Measurements from ENCODE around the gene ALDH1L1. TPM values are rescaled to one million over a fixed set of nuclear protein-coding genes. Genes with fewer than 3 reads are reported as not detected.
A peak's percentile ranks its signal among the peaks of the same experiment; 100 is the strongest.

ALDH1L1 gene
- total RNA-seq, 1 experiment from 2014 or later: not detected

DNA sequence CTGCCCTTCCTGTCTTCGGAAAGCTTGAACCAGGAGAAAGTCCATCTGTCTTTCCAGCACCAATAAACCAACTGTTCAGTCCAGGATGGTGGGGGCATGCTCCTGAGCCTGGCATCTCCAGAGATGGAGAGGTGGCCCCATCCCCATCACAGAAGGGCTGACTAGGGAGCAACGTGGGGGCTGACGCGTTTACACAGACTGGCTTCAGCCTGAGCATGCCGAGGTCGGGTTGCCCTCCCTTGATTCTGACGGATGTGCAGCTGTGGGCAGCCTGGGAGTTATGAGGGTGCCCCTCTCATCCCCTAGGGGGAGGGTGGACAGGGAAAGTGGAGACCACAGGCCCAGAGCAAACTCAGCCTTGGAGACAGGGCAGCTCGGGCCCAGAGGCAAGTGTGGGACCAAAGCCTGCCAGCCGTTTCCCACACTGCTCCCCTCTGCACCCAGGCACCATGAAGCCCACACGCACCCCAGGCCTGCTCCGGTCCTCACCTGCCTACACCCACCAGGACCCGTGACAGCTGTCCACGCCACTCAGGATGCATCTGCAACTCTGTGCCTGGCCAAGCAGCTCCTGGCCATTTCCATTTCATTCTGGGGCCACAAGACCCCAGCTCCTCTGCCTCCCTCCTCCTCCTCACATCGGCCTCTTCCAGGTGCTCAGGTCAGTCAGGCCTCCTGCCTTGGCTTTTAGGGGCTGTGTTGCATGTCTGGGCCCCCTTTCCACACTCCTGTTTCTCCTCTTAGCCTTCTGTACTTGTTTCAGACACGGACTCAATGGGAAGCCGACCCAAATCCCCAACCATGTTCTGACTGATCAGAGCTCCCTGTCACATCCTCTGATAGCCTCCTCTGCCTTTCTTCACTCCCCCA, 48.3 kb downstream of the ALDH1L1 start:
- no peak overlapping the region for H3K4me3 ChIP-seq
- peak in 1 of 2 experiments; percentile 31 for DNase-seq (ENCODE audit: low read depth in 1 of 2, low spot score in 2 of 2)
- H3K27me3 ChIP-seq (replicated peaks): no peaks in the 10 kb centered on the region
- H3K36me3 ChIP-seq: no peaks in the 10 kb centered on the region
- H3K9me3 ChIP-seq (replicated peaks): no peaks in the 10 kb centered on the region
- no peaks in the 10 kb centered on the region for H3K4me1 ChIP-seq (replicated peaks)
- H3K27ac ChIP-seq: no peak overlapping the region

DNA sequence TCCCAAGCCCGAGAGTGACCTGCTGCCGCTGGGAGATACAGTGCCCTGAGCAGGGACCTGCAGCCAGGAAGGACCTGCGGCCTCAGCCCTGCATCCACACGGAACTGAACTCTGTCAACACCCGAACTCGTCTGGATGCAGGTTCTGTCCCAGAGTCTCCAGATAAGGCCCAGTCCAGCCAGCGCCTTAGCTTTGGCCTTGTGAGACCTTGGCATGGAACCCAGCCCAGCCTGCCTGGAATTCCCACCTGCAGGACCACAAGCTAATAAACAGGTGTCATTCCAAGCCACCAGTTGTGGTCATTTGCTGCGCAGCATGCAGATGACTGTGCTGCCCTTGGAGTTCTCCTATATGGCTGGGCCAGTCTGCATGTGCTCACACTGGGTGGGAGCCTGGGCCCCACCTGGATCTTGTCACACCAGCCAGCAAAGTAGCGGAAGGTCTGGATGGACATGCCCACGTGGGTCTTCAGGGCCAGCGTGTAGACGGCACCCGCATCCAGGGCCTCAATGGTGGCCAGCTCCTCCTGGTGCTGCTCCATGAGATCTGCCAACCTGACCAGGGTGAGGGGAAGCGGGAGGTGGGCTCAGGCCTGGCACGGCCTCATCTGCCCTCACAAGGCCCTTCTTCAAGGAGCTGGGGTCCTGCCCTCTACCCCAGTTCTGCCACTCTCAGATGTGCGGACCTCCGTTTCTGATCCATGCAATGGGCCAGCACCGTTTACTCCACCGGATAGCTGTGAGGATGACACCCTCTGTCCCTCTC, 49.2 kb downstream of the ALDH1L1 start:
- no peak overlapping the region for H3K27ac ChIP-seq
- H3K9me3 ChIP-seq (replicated peaks): no peaks in the 10 kb centered on the region
- H3K36me3 ChIP-seq: no peaks in the 10 kb centered on the region
- H3K4me1 ChIP-seq (replicated peaks): no peaks in the 10 kb centered on the region
- peak in 1 of 2 experiments; percentile 31 for DNase-seq (ENCODE audit: low read depth in 1 of 2, low spot score in 2 of 2)
- H3K27me3 ChIP-seq (replicated peaks): no peaks in the 10 kb centered on the region
- no peak overlapping the region for H3K4me3 ChIP-seq

DNA sequence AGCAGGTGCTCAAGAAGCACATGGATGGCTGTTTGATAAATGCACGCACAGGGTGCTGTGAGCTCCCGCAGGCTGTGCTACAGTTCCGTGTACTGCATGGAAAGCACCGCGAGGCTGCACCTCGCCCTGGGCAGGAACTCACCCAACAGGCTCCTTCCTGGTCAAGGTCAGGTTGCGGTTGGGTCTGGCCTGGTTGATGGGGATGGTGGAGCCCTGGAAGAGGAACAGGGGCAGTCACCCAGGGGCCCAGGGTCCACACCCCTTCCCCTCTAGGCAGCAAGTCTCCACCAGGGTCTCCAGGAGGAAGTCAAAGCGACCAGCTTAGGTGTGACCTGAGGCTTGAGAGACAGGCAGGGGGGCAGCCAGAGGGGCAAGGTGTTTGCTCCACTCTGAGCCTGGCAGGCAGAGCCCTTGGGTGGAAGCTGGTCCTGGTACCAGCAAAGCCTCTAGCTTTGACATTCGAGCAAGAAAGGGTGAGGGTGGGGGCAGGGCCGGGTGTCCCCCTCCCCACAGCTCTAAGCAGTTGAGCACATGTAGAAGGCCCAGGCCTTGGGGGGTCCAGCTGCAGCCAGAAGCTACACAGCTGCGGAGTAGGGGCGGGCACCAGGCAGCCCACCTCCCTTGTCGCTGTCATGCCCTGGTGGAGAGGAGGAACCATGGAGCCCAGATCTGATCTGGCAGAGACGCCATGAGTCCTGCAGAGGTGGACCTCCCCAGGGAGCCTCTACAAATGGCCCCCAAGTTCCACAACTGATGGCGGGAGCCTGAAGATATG, 50.1 kb downstream of the ALDH1L1 start:
- Histone ChIP-seq H3K27me3 (replicated peaks) (no peaks in the 10 kb centered on the region), H3K4me3 (no peak overlapping the region), H3K27ac (no peak overlapping the region), H3K9me3 (replicated peaks) (no peaks in the 10 kb centered on the region), H3K36me3 (no peaks in the 10 kb centered on the region), H3K4me1 (replicated peaks) (no peaks in the 10 kb centered on the region)
- peak in 1 of 2 experiments; percentile 22 for DNase-seq (ENCODE audit: low read depth in 1 of 2, low spot score in 2 of 2)

DNA sequence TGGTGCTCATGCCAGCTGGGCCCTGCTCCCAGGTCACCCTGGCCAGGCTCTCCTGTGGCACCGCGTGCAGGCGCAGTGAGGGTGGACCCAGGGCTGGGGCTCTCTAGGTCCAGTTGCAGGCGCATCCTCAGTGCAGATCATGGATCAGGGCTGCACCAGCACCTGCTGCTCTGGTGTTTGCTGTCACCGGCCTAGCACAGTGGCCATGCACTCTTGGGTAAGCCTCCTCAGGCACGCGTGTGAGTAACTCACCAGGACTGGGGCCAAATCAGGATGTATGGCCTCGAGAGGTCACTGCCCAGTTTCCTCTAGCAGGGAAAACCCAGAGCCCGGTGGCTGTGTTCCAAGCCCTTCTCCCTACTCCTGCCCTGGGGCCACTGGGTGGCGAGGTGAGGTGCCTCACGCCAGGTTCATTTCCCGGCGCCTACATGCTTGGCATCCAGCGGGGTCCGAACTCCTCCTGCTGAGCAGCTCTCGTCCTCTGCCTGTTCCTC, 50.9 kb downstream of the ALDH1L1 start:
- Histone ChIP-seq H3K27ac (no peak overlapping the region), H3K9me3 (replicated peaks) (no peaks in the 10 kb centered on the region), H3K27me3 (replicated peaks) (no peaks in the 10 kb centered on the region), H3K4me1 (replicated peaks) (no peaks in the 10 kb centered on the region), H3K4me3 (no peak overlapping the region), H3K36me3 (no peaks in the 10 kb centered on the region)
- DNase-seq (ENCODE audit: low read depth in 1 of 2, low spot score in 2 of 2): peak in 1 of 2 experiments; percentile 22

DNA sequence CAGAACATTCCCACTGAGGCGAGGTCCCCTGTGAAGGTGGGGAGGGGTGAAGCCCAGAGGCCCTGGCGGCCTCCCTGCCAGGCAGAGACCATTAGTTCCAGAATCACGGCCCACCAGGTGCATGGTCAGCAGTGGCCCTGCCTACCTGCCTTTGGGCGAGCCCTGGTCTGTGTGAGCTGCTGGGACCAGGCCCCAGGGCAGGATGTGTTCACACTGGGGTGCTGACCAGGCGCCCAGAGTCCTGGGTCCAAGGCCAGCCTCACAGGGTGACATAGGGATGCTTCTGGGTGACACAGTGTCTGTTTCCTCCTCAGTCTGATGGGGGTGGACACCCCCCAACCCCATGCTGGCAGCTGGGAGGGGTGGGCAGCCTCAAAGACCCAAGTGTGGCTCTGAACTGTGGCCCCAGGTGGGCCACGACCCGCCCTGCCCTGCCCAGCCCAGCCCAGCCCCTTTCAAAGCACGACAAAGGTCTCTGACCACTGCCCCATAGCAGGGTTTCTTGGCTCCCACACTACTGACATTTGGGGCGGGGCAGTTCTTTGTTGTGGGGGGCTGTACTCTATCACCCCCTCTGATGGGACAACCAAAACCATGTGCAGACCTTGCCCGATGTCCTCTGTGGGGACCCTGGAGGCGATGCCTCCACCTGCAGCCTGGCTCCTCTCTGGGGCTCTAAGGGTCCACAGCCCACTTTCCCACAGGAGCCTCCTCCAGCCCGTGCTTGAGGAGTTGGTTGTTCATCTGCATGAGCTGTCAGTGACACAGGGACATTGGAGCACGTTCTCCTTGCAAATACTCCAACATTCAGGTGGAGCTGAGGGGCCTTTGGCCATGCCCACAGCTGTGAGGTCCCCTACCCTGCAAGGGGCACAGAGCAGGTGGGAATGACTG, 51.6 kb downstream of the ALDH1L1 start:
- DNase-seq (ENCODE audit: low read depth in 1 of 2, low spot score in 2 of 2): peak in 1 of 2 experiments; percentile 12
- H3K9me3 ChIP-seq (replicated peaks): no peaks in the 10 kb centered on the region
- no peaks in the 10 kb centered on the region for H3K27me3 ChIP-seq (replicated peaks)
- no peak overlapping the region for H3K4me3 ChIP-seq
- H3K4me1 ChIP-seq (replicated peaks): no peaks in the 10 kb centered on the region
- H3K27ac ChIP-seq: no peak overlapping the region
- H3K36me3 ChIP-seq: no peaks in the 10 kb centered on the region

DNA sequence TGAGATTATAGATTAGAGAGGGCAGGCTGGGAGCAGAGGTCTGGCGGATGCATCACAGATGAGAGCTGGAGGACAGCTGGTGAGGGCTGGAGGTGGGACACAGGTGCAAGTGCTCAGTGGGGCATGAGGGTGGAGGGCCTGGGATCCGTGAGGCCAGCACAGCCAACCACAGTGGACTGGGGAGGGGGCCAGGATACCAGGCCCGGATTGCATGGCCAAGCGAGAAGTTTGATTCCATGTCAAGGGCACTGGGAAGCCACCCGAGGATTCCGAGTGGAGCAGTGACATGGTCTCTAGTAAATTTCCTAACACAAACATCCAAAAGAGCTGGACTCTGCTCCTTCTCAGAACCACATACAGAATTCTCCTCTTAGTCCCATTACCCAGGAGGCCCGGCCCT, 52.5 kb downstream of the ALDH1L1 start:
- H3K4me1 ChIP-seq (replicated peaks): no peaks in the 10 kb centered on the region
- no peaks in the 10 kb centered on the region for H3K36me3 ChIP-seq
- no peak overlapping the region for H3K27ac ChIP-seq
- H3K27me3 ChIP-seq (replicated peaks): no peaks in the 10 kb centered on the region
- DNase-seq (ENCODE audit: low read depth in 1 of 2, low spot score in 2 of 2): no peak
- no peaks in the 10 kb centered on the region for H3K9me3 ChIP-seq (replicated peaks)
- no peak overlapping the region for H3K4me3 ChIP-seq

DNA sequence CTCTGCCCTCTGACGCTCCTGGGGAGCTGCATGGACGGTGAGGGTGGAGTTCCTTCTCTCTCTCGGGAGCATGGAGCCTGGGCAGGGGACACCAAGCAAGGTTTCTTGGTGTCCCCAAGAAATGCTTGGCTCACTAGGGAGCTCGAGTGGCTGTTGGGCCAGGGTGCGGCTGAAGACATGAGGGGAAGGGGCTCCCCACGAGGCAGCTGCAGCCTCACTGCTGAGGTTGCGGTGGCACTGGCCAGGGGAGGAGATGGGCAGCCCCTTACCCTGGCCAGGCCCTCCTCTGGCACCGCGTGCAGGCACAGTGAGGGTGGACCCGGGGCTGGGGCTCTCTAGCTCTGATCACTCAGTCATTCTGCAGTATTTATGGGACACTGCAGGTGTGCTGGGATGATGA, 52.9 kb downstream of the ALDH1L1 start:
- Histone ChIP-seq H3K27me3 (replicated peaks) (no peaks in the 10 kb centered on the region), H3K4me3 (no peak overlapping the region), H3K36me3 (no peaks in the 10 kb centered on the region), H3K27ac (no peak overlapping the region), H3K9me3 (replicated peaks) (no peaks in the 10 kb centered on the region), H3K4me1 (replicated peaks) (no peaks in the 10 kb centered on the region)
- DNase-seq (ENCODE audit: low read depth in 1 of 2, low spot score in 2 of 2): peak in 1 of 2 experiments; percentile 14

DNA sequence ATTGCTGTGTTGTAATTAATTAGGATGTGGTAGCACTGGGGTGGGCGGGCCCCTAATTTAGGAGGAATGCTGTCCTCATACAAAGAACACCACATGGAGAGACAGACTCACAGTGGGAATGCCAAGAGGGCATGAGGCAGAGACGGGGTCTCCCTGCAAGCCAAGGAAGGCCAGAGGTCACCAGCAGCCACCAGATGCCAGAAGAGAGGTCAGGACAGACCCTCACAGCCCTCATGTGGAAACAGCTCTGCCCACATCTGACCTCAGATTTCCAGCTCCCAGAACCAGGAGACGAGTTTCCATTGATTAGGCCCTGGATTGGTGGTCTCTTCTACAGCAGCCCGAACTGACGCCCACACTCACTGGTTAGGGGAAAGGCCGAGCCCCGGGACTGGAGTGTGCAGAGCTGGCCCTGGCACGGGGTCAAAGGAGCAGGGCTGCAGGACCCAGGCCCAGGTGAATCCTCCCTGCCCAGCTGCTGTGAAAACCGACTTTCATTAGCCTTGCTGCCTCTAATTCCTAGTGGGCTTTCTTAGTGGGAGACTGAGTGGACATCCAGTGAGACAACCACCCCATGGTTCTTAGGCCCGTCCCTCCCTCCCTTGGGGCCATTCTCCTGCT, 53.5 kb downstream of the ALDH1L1 start:
- peak in 1 of 2 experiments; percentile 30 for DNase-seq (ENCODE audit: low read depth in 1 of 2, low spot score in 2 of 2)
- no peaks in the 10 kb centered on the region for H3K36me3 ChIP-seq
- H3K4me3 ChIP-seq: no peak overlapping the region
- H3K27me3 ChIP-seq (replicated peaks): peaks cover 4% of the 10 kb centered on the region; the same call in 1 of the 2 replicates
- no peaks in the 10 kb centered on the region for H3K4me1 ChIP-seq (replicated peaks)
- no peaks in the 10 kb centered on the region for H3K9me3 ChIP-seq (replicated peaks)
- no peak overlapping the region for H3K27ac ChIP-seq

DNA sequence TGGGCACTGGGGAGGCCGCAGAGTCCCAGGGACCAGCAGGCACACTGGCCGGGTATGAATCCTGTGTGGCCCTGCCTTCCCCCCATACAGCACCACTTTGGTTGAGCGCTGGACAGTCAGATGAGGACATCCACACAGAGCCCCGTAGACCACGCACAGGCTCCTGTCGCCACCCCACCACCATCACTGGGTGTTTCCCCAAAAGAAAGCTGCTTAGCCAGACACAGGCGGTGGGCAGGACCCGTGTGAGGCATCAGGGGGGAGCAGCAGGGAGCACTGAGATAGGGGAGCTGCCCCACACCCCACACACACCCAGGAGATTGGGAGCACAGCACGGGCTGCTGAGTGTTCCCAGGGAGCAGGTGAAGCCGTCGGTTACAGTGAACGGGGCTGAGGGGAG, 54.1 kb downstream of the ALDH1L1 start:
- Histone ChIP-seq H3K9me3 (replicated peaks) (no peaks in the 10 kb centered on the region), H3K27ac (no peak overlapping the region), H3K27me3 (replicated peaks) (peaks cover 5% of the 10 kb centered on the region; the same call in 1 of the 2 replicates), H3K4me1 (replicated peaks) (no peaks in the 10 kb centered on the region), H3K36me3 (no peaks in the 10 kb centered on the region), H3K4me3 (no peak overlapping the region)
- DNase-seq (ENCODE audit: low read depth in 1 of 2, low spot score in 2 of 2): peak in 1 of 2 experiments; percentile 13

DNA sequence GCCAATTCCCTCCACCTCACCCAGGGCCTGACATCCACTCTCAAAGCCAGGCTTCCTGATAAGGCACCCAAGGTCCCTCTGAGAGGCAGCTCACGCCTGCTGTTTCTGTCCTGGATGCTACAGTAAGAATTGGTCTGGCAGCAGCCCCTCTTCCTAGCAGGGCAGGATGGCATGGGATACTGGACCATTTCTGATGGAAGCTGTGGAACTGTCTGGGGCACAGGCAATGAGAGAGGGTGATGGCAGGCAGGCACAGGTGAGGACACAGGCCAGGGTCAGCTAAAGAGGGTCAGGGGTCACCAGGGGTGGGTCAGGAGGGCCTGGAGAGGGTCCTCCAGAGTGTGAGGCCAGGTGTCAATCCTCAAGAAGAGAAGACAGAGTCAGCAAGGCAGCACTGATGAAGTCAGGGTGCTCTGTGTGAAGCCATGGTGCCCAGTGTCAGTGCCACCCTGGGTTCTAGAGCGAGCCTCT, 54.6 kb downstream of the ALDH1L1 start:
- no peaks in the 10 kb centered on the region for H3K9me3 ChIP-seq (replicated peaks)
- H3K4me3 ChIP-seq: no peak overlapping the region
- DNase-seq (ENCODE audit: low read depth in 1 of 2, low spot score in 2 of 2): no peak
- no peaks in the 10 kb centered on the region for H3K36me3 ChIP-seq
- H3K4me1 ChIP-seq (replicated peaks): no peaks in the 10 kb centered on the region
- no peak overlapping the region for H3K27ac ChIP-seq
- H3K27me3 ChIP-seq (replicated peaks): peaks cover 5% of the 10 kb centered on the region; the same call in 1 of the 2 replicates

DNA sequence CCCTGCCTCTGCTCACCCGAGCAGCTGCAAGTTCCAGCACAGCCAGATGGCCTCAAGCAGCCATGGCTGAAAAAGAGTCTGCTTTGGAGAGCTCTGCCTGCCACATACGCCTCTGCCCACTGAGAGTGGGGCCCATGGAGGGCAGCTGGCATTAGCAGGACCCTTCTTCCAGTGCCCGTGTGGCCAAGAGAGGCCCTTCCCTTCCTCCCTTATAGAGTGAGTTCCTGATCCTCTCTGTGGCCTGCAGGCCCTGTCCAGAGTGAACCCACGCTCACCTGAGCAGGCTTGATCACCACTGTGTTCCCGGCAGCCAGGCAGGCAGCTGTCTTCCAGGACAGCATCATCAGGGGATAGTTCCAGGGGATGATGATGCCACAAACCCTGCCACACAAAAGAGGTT, 55.0 kb downstream of the ALDH1L1 start:
- Histone ChIP-seq H3K4me1 (replicated peaks) (no peaks in the 10 kb centered on the region), H3K36me3 (no peaks in the 10 kb centered on the region), H3K27ac (no peak overlapping the region), H3K9me3 (replicated peaks) (no peaks in the 10 kb centered on the region), H3K27me3 (replicated peaks) (peaks cover 5% of the 10 kb centered on the region; the same call in 1 of the 2 replicates), H3K4me3 (no peak overlapping the region)
- DNase-seq (ENCODE audit: low read depth in 1 of 2, low spot score in 2 of 2): peak in 1 of 2 experiments; percentile 23

DNA sequence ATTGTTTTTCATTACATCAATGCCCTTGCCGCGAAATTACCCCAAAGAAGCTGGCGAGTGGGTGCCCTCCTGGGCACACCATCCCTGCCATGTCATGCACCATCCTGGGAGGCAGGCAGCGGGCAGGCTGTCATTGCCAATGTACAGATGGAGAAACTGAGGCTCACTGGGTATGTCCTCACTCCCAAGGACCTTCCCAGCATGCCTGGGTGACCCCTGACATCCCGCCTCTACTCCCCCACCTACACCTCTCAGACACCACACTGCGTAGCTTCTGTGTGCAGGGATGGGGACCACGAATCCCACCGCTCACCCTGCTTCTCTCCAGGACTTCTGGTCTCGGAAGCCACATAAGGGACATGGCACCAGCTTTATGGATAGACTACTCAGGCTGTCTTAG, 55.5 kb downstream of the ALDH1L1 start:
- Histone ChIP-seq H3K27me3 (replicated peaks) (peaks cover 5% of the 10 kb centered on the region; the same call in 1 of the 2 replicates), H3K4me3 (no peak overlapping the region)
- peak in 1 of 2 experiments; percentile 19 for DNase-seq (ENCODE audit: low read depth in 1 of 2, low spot score in 2 of 2)

More for the DNA sequence above, 55.5 kb downstream of the ALDH1L1 start:
- H3K36me3 ChIP-seq: no peaks in the 10 kb centered on the region
- H3K4me1 ChIP-seq (replicated peaks): no peaks in the 10 kb centered on the region
- no peak overlapping the region for H3K27ac ChIP-seq
- no peaks in the 10 kb centered on the region for H3K9me3 ChIP-seq (replicated peaks)

Data from SJSA1 (cell line).